Spleen (tissue), 7 donors: ENCODE results near the gene TRIM73.
"Not testable (repeated sequence)": the region's sequence is repeated elsewhere in the genome, so short reads cannot be mapped to it uniquely, and the experiment has no call there.

Experiments used
- POLR2AphosphoS5 ChIP-seq, 3 donors: sonication (generic); formaldehyde crosslinking; IDR thresholded peaks; one replicate each; pipeline ENCODE4 v1.5.1; 2017; ENCODE audit warnings: antibody characterized with exemption in 3 of 3
- TF ChIP-seq, protein P1 (sequence below), 11 experiments: fragments of 200-600 bp in 7 of 11; fragments of 450-650 bp in 4 of 11; sonication (generic) in 4 of 11; IDR thresholded peaks in 8 of 11; conservative IDR thresholded peaks in 3 of 11; 1 replicate in 7 of 11; 2 replicates in 4 of 11; pipeline versions ENCODE4 v1.4.0 to v1.8.0; 2016 to 2021; ENCODE audit warnings: antibody characterized with exemption in 11 of 11, inconsistent platforms in 4 of 11, mild to moderate bottlenecking in 1 of 11
- donor health status: DM: no; HTN: no; CAD: no; lungs with moderate emphysema.
- donor health status: DM: no; HTN: no; CAD: no.
- donor health status: DM: no; HTN: no; CAD: no.

DNA sequence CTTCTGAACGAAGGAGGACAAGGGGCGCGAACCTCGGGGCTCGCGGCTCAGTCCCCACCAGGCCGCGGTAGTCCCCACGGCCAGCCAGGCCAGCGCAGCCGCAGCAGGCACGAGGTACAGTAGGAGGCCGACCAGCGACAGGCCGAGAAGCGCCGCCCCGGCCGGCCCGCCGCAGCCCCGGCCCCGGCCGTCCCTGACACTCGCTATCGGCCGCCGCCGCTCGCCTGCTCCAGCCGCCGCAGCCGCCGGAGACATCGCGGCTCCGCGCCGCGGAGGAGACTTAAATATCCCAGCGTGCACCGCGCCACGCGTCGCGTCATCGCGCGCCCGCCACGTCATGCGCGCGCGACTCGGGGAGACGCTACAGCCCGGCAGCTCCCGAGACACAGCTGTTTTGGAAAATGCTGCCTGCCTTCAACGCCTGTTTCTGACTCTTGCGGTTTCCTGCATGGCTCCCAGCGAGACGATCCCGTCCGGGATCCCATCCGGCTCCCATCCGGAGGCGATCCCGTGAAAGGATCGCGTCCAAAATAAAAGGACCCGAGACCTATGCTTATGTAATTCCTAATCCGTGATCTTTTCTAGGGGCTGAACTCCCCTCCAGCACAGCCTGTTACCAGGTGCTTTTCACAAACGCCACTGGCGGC lies 47.2 kb downstream of the TRIM73 start:
- peak; percentile 15 to 69 (median 64) for TF ChIP-seq POLR2AphosphoS5 (IDR thresholded peaks at IDR 0.05)
- TF ChIP-seq, protein P1, sequence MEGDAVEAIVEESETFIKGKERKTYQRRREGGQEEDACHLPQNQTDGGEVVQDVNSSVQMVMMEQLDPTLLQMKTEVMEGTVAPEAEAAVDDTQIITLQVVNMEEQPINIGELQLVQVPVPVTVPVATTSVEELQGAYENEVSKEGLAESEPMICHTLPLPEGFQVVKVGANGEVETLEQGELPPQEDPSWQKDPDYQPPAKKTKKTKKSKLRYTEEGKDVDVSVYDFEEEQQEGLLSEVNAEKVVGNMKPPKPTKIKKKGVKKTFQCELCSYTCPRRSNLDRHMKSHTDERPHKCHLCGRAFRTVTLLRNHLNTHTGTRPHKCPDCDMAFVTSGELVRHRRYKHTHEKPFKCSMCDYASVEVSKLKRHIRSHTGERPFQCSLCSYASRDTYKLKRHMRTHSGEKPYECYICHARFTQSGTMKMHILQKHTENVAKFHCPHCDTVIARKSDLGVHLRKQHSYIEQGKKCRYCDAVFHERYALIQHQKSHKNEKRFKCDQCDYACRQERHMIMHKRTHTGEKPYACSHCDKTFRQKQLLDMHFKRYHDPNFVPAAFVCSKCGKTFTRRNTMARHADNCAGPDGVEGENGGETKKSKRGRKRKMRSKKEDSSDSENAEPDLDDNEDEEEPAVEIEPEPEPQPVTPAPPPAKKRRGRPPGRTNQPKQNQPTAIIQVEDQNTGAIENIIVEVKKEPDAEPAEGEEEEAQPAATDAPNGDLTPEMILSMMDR (IDR thresholded peaks at IDR 0.05 in 8 of 11, conservative IDR thresholded peaks at IDR 0.05 in 3 of 11): not testable (repeated sequence)
